Measurements from ENCODE around the gene FAM114A1. TPM values are rescaled to one million over a fixed set of nuclear protein-coding genes. Genes with fewer than 3 reads are reported as not detected.

The FAM114A1 gene
- total RNA-seq, 2 experiments from 2014 or later, result not detected

DNA sequence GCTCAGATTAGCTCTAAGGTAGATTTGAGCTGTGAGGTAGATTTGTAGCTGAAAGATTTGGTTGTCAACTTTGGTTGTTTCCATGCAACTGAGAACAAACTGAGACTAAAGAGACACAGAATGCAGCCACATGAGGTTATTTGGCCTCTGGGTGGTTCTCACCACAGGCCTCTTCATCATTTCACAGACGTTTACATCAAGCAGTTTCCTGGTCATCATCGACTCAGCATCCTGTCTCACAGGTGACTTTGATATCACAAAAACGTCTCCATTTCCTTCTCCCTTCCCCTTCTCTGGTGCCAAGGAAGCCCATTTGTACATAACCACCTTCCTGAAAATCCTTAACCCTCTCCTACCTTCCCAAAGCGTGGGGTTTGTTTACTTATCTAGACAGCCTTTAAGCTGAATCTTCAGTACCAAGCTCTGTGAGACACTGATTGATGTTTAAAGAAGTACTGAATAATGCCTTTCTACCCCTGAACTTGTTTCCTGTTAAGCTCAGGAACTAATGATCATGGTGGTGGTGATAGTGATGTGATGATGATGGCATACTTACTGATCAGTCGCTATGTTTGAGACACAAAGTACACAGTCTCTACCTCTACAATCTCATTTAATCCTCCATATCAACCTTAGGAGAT lies 81.9 kb downstream of the FAM114A1 start:
- Histone ChIP-seq H3K9me3 (ENCODE audit: control insufficient read depth in 1 of 2, insufficient read depth in 1 of 2, low read length in 2 of 2) (no peaks in the 10 kb centered on the region), H3K27me3 (ENCODE audit: control insufficient read depth in 1 of 2, insufficient read depth in 2 of 2, low read length in 2 of 2) (no peaks in the 10 kb centered on the region), H3K4me1 (ENCODE audit: insufficient read depth, low read length) (peaks cover 10% of the 10 kb centered on the region), H3K27ac (ENCODE audit: low read depth in 1 of 2, low read length in 2 of 2) (peak overlapping the region; percentile 23 to 36), H3K36me3 (ENCODE audit: insufficient read depth, low read length) (no peaks in the 10 kb centered on the region), H3K4me3 (ENCODE audit: low read length) (no peak overlapping the region)
- ChIA-PET CTCF (interaction anchor here (0.7 to 1.4 kb wide), 9 partner anchors 15 to 185 kb away, joined by 3 to 6 read pairs (median 4); no protein-coding TSS in a partner anchor), POLR2A (interaction anchor here (0.5 to 2.3 kb wide), 3 partner anchors 9 to 885 kb away, joined by 4 to 13 read pairs (median 8); no protein-coding TSS in a partner anchor)
- intact Hi-C loops (cut with DNase I, micrococcal nuclease), result loop anchor here in 1 of 2 experiments (1.0 to 5.0 kb wide), 4 partner anchors 38 to 95 kb away; partner anchors contain the start of gene TMEM156
- Mint-ChIP-seq H3K9me3 (no peaks in the 10 kb centered on the region), H3K27me3 (no peaks in the 10 kb centered on the region), H3K4me1 (ENCODE audit: low read depth) (peaks cover 25% of the 10 kb centered on the region), H3K4me3 (peak overlapping the region; percentile 26), H3K36me3 (ENCODE audit: low read depth) (no peaks in the 10 kb centered on the region), H3K27ac (peak overlapping the region; percentile 86)
- DNase-seq (peak in 12 of 14 experiments; percentile 1 to 84 (median 30)), ATAC-seq (ENCODE audit: poor library complexity) (peak; percentile 86)
- TF ChIP-seq, protein P1, sequence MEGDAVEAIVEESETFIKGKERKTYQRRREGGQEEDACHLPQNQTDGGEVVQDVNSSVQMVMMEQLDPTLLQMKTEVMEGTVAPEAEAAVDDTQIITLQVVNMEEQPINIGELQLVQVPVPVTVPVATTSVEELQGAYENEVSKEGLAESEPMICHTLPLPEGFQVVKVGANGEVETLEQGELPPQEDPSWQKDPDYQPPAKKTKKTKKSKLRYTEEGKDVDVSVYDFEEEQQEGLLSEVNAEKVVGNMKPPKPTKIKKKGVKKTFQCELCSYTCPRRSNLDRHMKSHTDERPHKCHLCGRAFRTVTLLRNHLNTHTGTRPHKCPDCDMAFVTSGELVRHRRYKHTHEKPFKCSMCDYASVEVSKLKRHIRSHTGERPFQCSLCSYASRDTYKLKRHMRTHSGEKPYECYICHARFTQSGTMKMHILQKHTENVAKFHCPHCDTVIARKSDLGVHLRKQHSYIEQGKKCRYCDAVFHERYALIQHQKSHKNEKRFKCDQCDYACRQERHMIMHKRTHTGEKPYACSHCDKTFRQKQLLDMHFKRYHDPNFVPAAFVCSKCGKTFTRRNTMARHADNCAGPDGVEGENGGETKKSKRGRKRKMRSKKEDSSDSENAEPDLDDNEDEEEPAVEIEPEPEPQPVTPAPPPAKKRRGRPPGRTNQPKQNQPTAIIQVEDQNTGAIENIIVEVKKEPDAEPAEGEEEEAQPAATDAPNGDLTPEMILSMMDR (IDR thresholded peaks at IDR 0.05), result no peak

DNA sequence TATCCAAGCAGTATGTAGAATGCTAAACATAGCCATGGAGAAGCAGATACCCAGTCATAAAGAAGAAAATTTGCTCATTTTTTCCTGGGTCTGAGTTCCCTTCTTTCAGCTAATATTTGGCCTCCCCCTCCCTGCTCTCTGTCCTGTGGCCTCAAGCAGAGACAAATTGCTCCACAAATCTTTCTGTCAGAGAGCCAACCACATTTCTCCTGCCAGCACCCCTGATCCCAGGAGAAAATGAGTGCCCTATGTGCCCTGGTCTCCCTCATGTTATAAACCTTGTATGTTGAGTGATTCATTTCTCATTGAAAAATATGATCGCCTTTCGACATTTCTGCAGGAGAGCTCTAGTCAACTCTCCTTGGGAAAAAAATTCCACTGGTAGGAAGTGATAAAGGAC lies 82.6 kb downstream of the FAM114A1 start:
- no peaks in the 10 kb centered on the region for H3K36me3 Mint-ChIP-seq (ENCODE audit: low read depth)
- ATAC-seq (ENCODE audit: poor library complexity), result no peak
- no peak overlapping the region for H3K4me3 ChIP-seq (ENCODE audit: low read length)
- H3K27me3 ChIP-seq (ENCODE audit: control insufficient read depth in 1 of 2, insufficient read depth in 2 of 2, low read length in 2 of 2), result no peaks in the 10 kb centered on the region
- DNase-seq, result no peak
- no peaks in the 10 kb centered on the region for H3K9me3 Mint-ChIP-seq
- H3K9me3 ChIP-seq (ENCODE audit: control insufficient read depth in 1 of 2, insufficient read depth in 1 of 2, low read length in 2 of 2), result no peaks in the 10 kb centered on the region
- ChIA-PET CTCF (interaction anchor here (0.7 to 1.4 kb wide), 5 partner anchors 15 to 185 kb away, joined by 3 to 6 read pairs (median 4); no protein-coding TSS in a partner anchor), POLR2A (interaction anchor here (1.6 to 2.3 kb wide), 2 partner anchors 9 to 95 kb away, joined by 8 to 13 read pairs; no protein-coding TSS in a partner anchor)
- H3K27ac ChIP-seq (ENCODE audit: low read depth in 1 of 2, low read length in 2 of 2), result peak overlapping the region in 1 of 2 donors; percentile 36
- peaks cover 25% of the 10 kb centered on the region for H3K4me1 Mint-ChIP-seq (ENCODE audit: low read depth)
- H3K27me3 Mint-ChIP-seq, result no peaks in the 10 kb centered on the region
- H3K4me3 Mint-ChIP-seq, result no peak overlapping the region
- H3K36me3 ChIP-seq (ENCODE audit: insufficient read depth, low read length), result no peaks in the 10 kb centered on the region
- peak overlapping the region; percentile 86 for H3K27ac Mint-ChIP-seq
- H3K4me1 ChIP-seq (ENCODE audit: insufficient read depth, low read length), result peaks cover 10% of the 10 kb centered on the region
- intact Hi-C loops (cut with DNase I, micrococcal nuclease), result no loop called here
- TF ChIP-seq, protein P1 (IDR thresholded peaks at IDR 0.05), result no peak

DNA sequence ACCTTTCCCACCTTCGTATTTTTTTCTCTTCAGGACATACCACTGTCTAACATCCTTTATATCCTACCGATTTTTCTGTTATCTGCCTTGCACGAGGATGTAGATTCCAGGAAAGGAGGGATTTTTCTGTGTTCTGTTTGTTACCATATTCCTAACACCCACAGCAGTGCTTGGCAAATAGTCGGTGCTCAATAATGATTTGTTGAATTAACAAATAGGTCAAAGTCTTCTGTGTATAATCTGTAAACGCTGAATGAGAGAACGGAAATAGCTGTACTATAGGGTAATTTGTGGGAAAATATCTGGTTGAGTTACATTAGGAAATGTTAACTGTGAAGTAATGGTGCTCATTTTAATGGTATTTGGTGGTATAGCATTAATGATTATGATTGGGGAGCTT lies 83.1 kb downstream of the FAM114A1 start:
- H3K4me3 ChIP-seq (ENCODE audit: low read length), result no peak overlapping the region
- H3K9me3 ChIP-seq (ENCODE audit: control insufficient read depth in 1 of 2, insufficient read depth in 1 of 2, low read length in 2 of 2), result no peaks in the 10 kb centered on the region
- Mint-ChIP-seq H3K9me3 (no peaks in the 10 kb centered on the region), H3K4me3 (no peak overlapping the region), H3K36me3 (ENCODE audit: low read depth) (no peaks in the 10 kb centered on the region), H3K4me1 (ENCODE audit: low read depth) (peaks cover 25% of the 10 kb centered on the region), H3K27me3 (no peaks in the 10 kb centered on the region), H3K27ac (peak overlapping the region; percentile 86)
- no peaks in the 10 kb centered on the region for H3K36me3 ChIP-seq (ENCODE audit: insufficient read depth, low read length)
- peaks cover 10% of the 10 kb centered on the region for H3K4me1 ChIP-seq (ENCODE audit: insufficient read depth, low read length)
- intact Hi-C loops (cut with DNase I, micrococcal nuclease), result no loop called here
- POLR2A ChIA-PET, result interaction anchor here (2.3 kb wide), 1 partner anchor 94 kb away, joined by 13 read pairs; no protein-coding TSS in a partner anchor
- H3K27me3 ChIP-seq (ENCODE audit: control insufficient read depth in 1 of 2, insufficient read depth in 2 of 2, low read length in 2 of 2), result no peaks in the 10 kb centered on the region
- DNase-seq, result no peak
- TF ChIP-seq, protein P1 (IDR thresholded peaks at IDR 0.05), result no peak
- no peak overlapping the region for H3K27ac ChIP-seq (ENCODE audit: low read depth in 1 of 2, low read length in 2 of 2)
- no peak for ATAC-seq (ENCODE audit: poor library complexity)
- CTCF ChIA-PET, result interaction anchor here (0.6 to 1.0 kb wide), 2 partner anchors 184 to 1472 kb away, joined by 3 read pairs; no protein-coding TSS in a partner anchor

Measured in CD4-positive, alpha-beta T cell (primary cell).